K562 (cell line): ENCODE results near the gene NACC1. TPM values are rescaled to one million over a fixed set of nuclear protein-coding genes. Genes with fewer than 3 reads are reported as not detected.

Experiments
- ATAC-seq: fragments of 200-7000 bp; cut with Tn5 transposase; 3 replicates; pipeline ENCODE4 v1.9.1; 2020; ENCODE audit warnings: moderate library complexity
- BruUV-seq: library from RNA; stranded (reverse); fragments of 400-500 nt; replicated peaks from 2 replicates; lab custom pipeline; 2021; lab: Mats Ljungman, UMichigan
- CTCF ChIA-PET: fragments of 300-600 bp; formaldehyde crosslinking; extraction: SDS; loops from one replicate; lab custom pipeline; 2021; ENCODE audit warnings: low intra/inter-chr PET ratio; lab: Yijun Ruan, JAX
- POLR2A ChIA-PET: fragments of 300-600, 350-650 bp; sonication (Branson Sonifier 250); formaldehyde crosslinking; extraction: SDS; loops from one replicate; lab custom pipeline; 2021; ENCODE audit warnings: antibody characterized with exemption, inconsistent platforms; lab: Yijun Ruan, JAX
- DNase-seq, 4 experiments: peaks; one replicate each; pipeline versions ENCODE4 v3.0.0 to v3.0.0-alpha.2; 2011 to 2018; ENCODE audit warnings: low spot score in 3 of 4, mixed read lengths in 3 of 4; ENCODE audit errors: extremely low read depth in 1 of 4
- FAIRE-seq: peaks from 2 replicates; lab custom pipeline; 2011; peaks lifted over from hg19 to GRCh38; lab: Jason Lieb, UNC
- H2AFZ ChIP-seq: 2 replicates; pipeline ENCODE4 v1.6.0; 2011; ENCODE audit warnings: low read depth, low read length, control low read depth, inconsistent platforms
- H3K27ac ChIP-seq: fragments of 200-600 bp; 3 replicates; pipeline ENCODE4 v1.8.0; 2011; ENCODE audit warnings: low read depth, mild to moderate bottlenecking, control low read depth, inconsistent platforms, low read length, moderate library complexity, mixed read lengths; ENCODE audit errors: extremely low read depth
- H3K27me3 ChIP-seq, 2 experiments: fragments of 300-600 bp in 1 of 2; 2 replicates in 1 of 2; 3 replicates in 1 of 2; pipeline versions ENCODE4 v1.6.0 to v1.8.0; 2011; ENCODE audit warnings: inconsistent platforms in 2 of 2, low read length in 2 of 2, mild to moderate bottlenecking in 1 of 2, mixed read lengths in 1 of 2, moderate library complexity in 1 of 2; ENCODE audit not compliant: control insufficient read depth in 2 of 2, insufficient read depth in 2 of 2
- H3K36me3 ChIP-seq: fragments of 300-600 bp; 3 replicates; pipeline ENCODE4 v1.8.0; 2011; ENCODE audit warnings: mild to moderate bottlenecking, low read length, inconsistent platforms; ENCODE audit not compliant: control insufficient read depth, insufficient read depth
- H3K4me1 ChIP-seq, 2 experiments: fragments of 200-600 bp in 1 of 2; replicated peaks in 1 of 2; 2 replicates in 1 of 2; 3 replicates in 1 of 2; pipeline versions ENCODE4 v1.5.1 to v1.8.0; 2011; ENCODE audit warnings: inconsistent platforms in 2 of 2, low read length in 2 of 2, mild to moderate bottlenecking in 1 of 2, mixed read lengths in 1 of 2, moderate library complexity in 1 of 2; ENCODE audit not compliant: control insufficient read depth in 2 of 2, insufficient read depth in 2 of 2
- H3K4me2 ChIP-seq: 2 replicates; pipeline ENCODE4 v1.6.1; 2011; ENCODE audit warnings: low read length, control low read depth, inconsistent platforms, mixed read lengths; ENCODE audit not compliant: insufficient read depth
- H3K4me3 ChIP-seq: fragments of 200-600 bp; sonication (generic), shearing (Covaris generic); 2 replicates; pipeline ENCODE4 v1.5.1; 2016; ENCODE audit warnings: control low read depth, inconsistent platforms
- H3K79me2 ChIP-seq: fragments of 200-600 bp; 3 replicates; pipeline ENCODE4 v1.8.0; 2011; ENCODE audit warnings: low read length, inconsistent platforms; ENCODE audit not compliant: control insufficient read depth, insufficient read depth
- H3K9ac ChIP-seq, 2 experiments: 2 replicates each; pipeline versions ENCODE4 v1.6.0 to v1.6.1; 2011; ENCODE audit warnings: low read depth in 2 of 2, low read length in 2 of 2, control low read depth in 1 of 2, inconsistent platforms in 1 of 2, mild to moderate bottlenecking in 1 of 2, mixed read lengths in 1 of 2; ENCODE audit not compliant: insufficient read depth in 1 of 2
- H3K9me1 ChIP-seq: one replicate; pipeline ENCODE4 v1.6.0; 2011; ENCODE audit warnings: inconsistent platforms, mild to moderate bottlenecking, low read length, moderate library complexity; ENCODE audit not compliant: control insufficient read depth, insufficient read depth
- H3K9me3 ChIP-seq: replicated peaks from 2 replicates; pipeline ENCODE4 v1.5.1; 2011; ENCODE audit warnings: low read depth, low read length, inconsistent platforms; ENCODE audit not compliant: control insufficient read depth, insufficient read depth
- H4K20me1 ChIP-seq: replicated peaks from 2 replicates; pipeline ENCODE4 v1.6.1; 2011; ENCODE audit warnings: low read length, inconsistent platforms, mixed read lengths; ENCODE audit not compliant: control insufficient read depth, insufficient read depth
- FOXP4 ChIP-seq: sonication (generic); formaldehyde crosslinking; IDR thresholded peaks from 2 replicates; pipeline ENCODE4 v1.8.0; 2022; ENCODE audit warnings: mild to moderate bottlenecking, missing genetic modification reagents, borderline replicate concordance
- MTA3 ChIP-seq: fragments of 450-650 bp; formaldehyde crosslinking; IDR thresholded peaks from 2 replicates; pipeline ENCODE4 v1.6.1; 2017; ENCODE audit warnings: mild to moderate bottlenecking, borderline replicate concordance
- POLR2G ChIP-seq: fragments of 200-400 bp; formaldehyde crosslinking; IDR thresholded peaks from 2 replicates; pipeline ENCODE4 v1.6.1; 2017; ENCODE audit warnings: low read depth, mild to moderate bottlenecking, antibody characterized with exemption, low read length, moderate library complexity
- TAF9B ChIP-seq: fragments of 450-650 bp; IDR thresholded peaks from 2 replicates; pipeline ENCODE4 v1.6.1; 2018; ENCODE audit warnings: mild to moderate bottlenecking; ENCODE audit not compliant: partially characterized antibody
- WGBS: fragments of 100-300 bp; shearing (Covaris generic); methylation state at CpG from one replicate; pipeline ENCODE4 v1.1.6; 2016; ENCODE audit warnings: low coverage, mixed read lengths; ENCODE audit not compliant: insufficient coverage; ENCODE audit errors: missing lambda C conversion rate; 5-methylcytosine and 5-hydroxymethylcytosine counted together
- in situ Hi-C: fragments of 300-500 bp; cut with MboI; formaldehyde crosslinking; loops from 4 replicates; pipeline ENCODE4 v1.15.0; 2018; ENCODE audit warnings: inconsistent platforms, mixed read lengths
- intact Hi-C: fragments of 100-400 bp; cut with micrococcal nuclease; formaldehyde crosslinking; loops from 2 replicates; pipeline ENCODE4 v1.14.2; 2022
- polyA plus RNA-seq, 8 experiments: library from polyadenylated mRNA; depleted of rRNA in 4 of 8; stranded (reverse) in 5 of 8; unstranded in 3 of 8; fragments of >200 nt; fragmentation: Nextera tagmentation in 2 of 8; fragmentation: Illumina TruSeq in 1 of 8; extraction: Ambion mirVana in 2 of 8; extraction: Trizol in 1 of 8; gene quantifications; 2 replicates each; pipeline versions ENCODE4 v1.2.1 to v1.2.3, GENCODE V29; 2011 to 2014; ENCODE audit warnings: inconsistent platforms in 1 of 8, missing spikeins in 1 of 8
- total RNA-seq, 7 experiments: library from RNA; depleted of rRNA in 6 of 7; stranded (reverse); fragments of >200 nt in 6 of 7; fragmentation: Illumina TruSeq in 2 of 7; extraction: Trizol in 2 of 7; gene quantifications; 2 replicates each; pipeline versions ENCODE4 v1.2.1 to v1.2.3, GENCODE V29; 2011 to 2021; ENCODE audit warnings: low replicate concordance in 1 of 7

The NACC1 gene
- total and polyA plus RNA-seq, 9 of the 15 experiments (the other 6 are each of a cell fraction or from before 2014, with no cell fraction given), result 0.04 to 96.6 (median 25.8) TPM

GRCh38 chr19:13094106-13094504 lies 24.0 kb upstream of the NACC1 start:
- no peaks in the 10 kb centered on the region for H3K27me3 ChIP-seq
- no peak for ATAC-seq
- POLR2A ChIA-PET, result interaction anchor here (0.7 to 2.8 kb wide), 13 partner anchors 9 to 214 kb away, joined by 3 to 17 read pairs (median 4); partner anchors contain the start of gene DAND5
- no peak overlapping the region for H3K4me2 ChIP-seq
- H4K20me1 ChIP-seq, result no peaks in the 10 kb centered on the region
- in situ Hi-C loops, result loop anchor here (5.0 kb wide), 1 partner anchor 117 kb away; no protein-coding TSS in a partner anchor
- no peak for TF ChIP-seq TAF9B
- TF ChIP-seq MTA3, result 0 out of 2 replicates have a peak, but pooled peaks have one; percentile 6
- TF ChIP-seq FOXP4 (CRISPR knock-in tag), result 0 out of 2 replicates have a peak, but pooled peaks have one; percentile 34
- TF ChIP-seq POLR2G, result 0 out of 2 replicates have a peak, but pooled peaks have one; percentile 5
- no peak overlapping the region for H3K27ac ChIP-seq
- no peak for DNase-seq
- H3K9ac ChIP-seq, result peak overlapping the region in 1 of 2 experiments; percentile 86; a peak in 2 of 4 replicates
- no peaks in the 10 kb centered on the region for H3K9me1 ChIP-seq
- WGBS, result 47% methylated on average over 5 of the region's 5 CpGs
- CTCF ChIA-PET, result interaction anchor here (0.5 to 4.7 kb wide), 7 partner anchors 19 to 229 kb away, joined by 3 to 59 read pairs (median 5); no protein-coding TSS in a partner anchor
- no TSS peak for BruUV-seq
- FAIRE-seq, result no peak
- intact Hi-C loops, result loop anchor here (1.0 to 5.0 kb wide), 2 partner anchors 62 to 117 kb away; no protein-coding TSS in a partner anchor
- no peak overlapping the region for H2AFZ ChIP-seq
- H3K4me1 ChIP-seq, result peaks cover 36 to 85% of the 10 kb centered on the region in 2 experiments
- H3K79me2 ChIP-seq, result peaks cover 14% of the 10 kb centered on the region
- H3K9me3 ChIP-seq, result no peaks in the 10 kb centered on the region
- no peak overlapping the region for H3K4me3 ChIP-seq
- H3K36me3 ChIP-seq, result peaks cover 11% of the 10 kb centered on the region; the same call in 1 of the 3 replicates
